ENCODE results near the gene GLCCI1.

The GLCCI1 gene

GRCh38 chr7:7968544-7969305 lies at the start of gene GLCCI1:
Gene GLCCI1, plus strand, starts transcription at chr7:7968796. Its CDS starts 555 bp downstream, at chr7:7969351.
- peak; percentile 99 for DNase-seq

GRCh38 chr7:7919449-7919945 lies 49.1 kb upstream of the GLCCI1 start:
- DNase-seq, result no peak

GRCh38 chr7:7920056-7920455 lies 48.5 kb upstream of the GLCCI1 start:
- DNase-seq, result no peak

GRCh38 chr7:7920481-7920880 lies 48.1 kb upstream of the GLCCI1 start:
- DNase-seq, result no peak

GRCh38 chr7:7921830-7922229 lies 46.8 kb upstream of the GLCCI1 start:
- DNase-seq, result no peak

GRCh38 chr7:7922684-7923385 lies 45.8 kb upstream of the GLCCI1 start:
- DNase-seq, result no peak

- no peak for DNase-seq
These were observed 44.8 kb upstream of the GLCCI1 start for GRCh38 chr7:7923818-7924217.

GRCh38 chr7:7924303-7924702 lies 44.3 kb upstream of the GLCCI1 start:
- DNase-seq, result no peak

- no peak for DNase-seq
These were observed 37.0 kb upstream of the GLCCI1 start for GRCh38 chr7:7931626-7932025.

GRCh38 chr7:7932553-7932952 lies 36.0 kb upstream of the GLCCI1 start:
- no peak for DNase-seq

- no peak for DNase-seq
These were observed 34.6 kb upstream of the GLCCI1 start for GRCh38 chr7:7933915-7934526.

- no peak for DNase-seq
These were observed 33.7 kb upstream of the GLCCI1 start for GRCh38 chr7:7934945-7935344.

GRCh38 chr7:7938471-7938870 lies 30.1 kb upstream of the GLCCI1 start:
- DNase-seq, result no peak

- DNase-seq, result no peak
These were observed 24.6 kb upstream of the GLCCI1 start for GRCh38 chr7:7943951-7944350.

- no peak for DNase-seq
These were observed 23.8 kb upstream of the GLCCI1 start for GRCh38 chr7:7944619-7945282.

GRCh38 chr7:7946486-7946885 lies 22.1 kb upstream of the GLCCI1 start:
- DNase-seq, result no peak

GRCh38 chr7:7948232-7948631 lies 20.4 kb upstream of the GLCCI1 start:
- no peak for DNase-seq

GRCh38 chr7:7953806-7954205 lies 14.8 kb upstream of the GLCCI1 start:
- DNase-seq, result no peak

- no peak for DNase-seq
These were observed 12.0 kb upstream of the GLCCI1 start for GRCh38 chr7:7956531-7957128.

GRCh38 chr7:7957513-7957912 lies 11.1 kb upstream of the GLCCI1 start:
- DNase-seq, result no peak

- no peak for DNase-seq
These were observed 8.5 kb upstream of the GLCCI1 start for GRCh38 chr7:7959979-7960670.

- no peak for DNase-seq
These were observed 5.7 kb upstream of the GLCCI1 start for GRCh38 chr7:7962851-7963250.

Measured in DMS153 (cell line).